ENCODE data around the gene MED12. TPM values are rescaled to one million over a fixed set of nuclear protein-coding genes. Genes with fewer than 3 reads are reported as not detected.

The MED12 gene
- total RNA-seq, 4 donors from 2014 or later: 29.0 to 74.4 (median 36.0) TPM

- TF ChIP-seq CTCF (IDR thresholded peaks at IDR 0.05): no peak
- DNase-seq (ENCODE audit: low spot score) (no peak), ATAC-seq (ENCODE audit: low FRiP score) (no peak)
Measured at GRCh38 chrX:71099736-71100135, 18.7 kb upstream of the MED12 start.

GRCh38 chrX:71100581-71101505 lies 17.6 kb upstream of the MED12 start:
- ATAC-seq (ENCODE audit: low FRiP score): no peak
- DNase-seq (ENCODE audit: low spot score): peak; percentile 14

GRCh38 chrX:71102292-71102691 lies 16.1 kb upstream of the MED12 start:
- ATAC-seq (ENCODE audit: low FRiP score): no peak
- DNase-seq (ENCODE audit: low spot score): peak; percentile 11
- no peak for TF ChIP-seq CTCF (IDR thresholded peaks at IDR 0.05)

More at GRCh38 chrX:71100581-71101505, 17.6 kb upstream of the MED12 start:
- no peak for TF ChIP-seq CTCF (IDR thresholded peaks at IDR 0.05)

- DNase-seq (ENCODE audit: low spot score): no peak
- ATAC-seq (ENCODE audit: low FRiP score): no peak
- no peak for TF ChIP-seq CTCF (IDR thresholded peaks at IDR 0.05)
Measured at GRCh38 chrX:71103110-71103983, 15.0 kb upstream of the MED12 start.

- DNase-seq (ENCODE audit: low spot score) (no peak), ATAC-seq (ENCODE audit: low FRiP score) (no peak)
- TF ChIP-seq CTCF (IDR thresholded peaks at IDR 0.05): no peak
Measured at GRCh38 chrX:71105628-71106027, 12.8 kb upstream of the MED12 start.

- TF ChIP-seq CTCF (IDR thresholded peaks at IDR 0.05): no peak
- ATAC-seq (ENCODE audit: low FRiP score) (no peak), DNase-seq (ENCODE audit: low spot score) (no peak)
Measured at GRCh38 chrX:71106427-71106826, 12.0 kb upstream of the MED12 start, which contains the start of gene CXorf65. Gene CXorf65 (minus strand): TSS chrX:71106740. CDS start chrX:71106556, 184 bp downstream.
